ENCODE measurements around the gene PTPRJ. TPM values are rescaled to one million over a fixed set of nuclear protein-coding genes. Genes with fewer than 3 reads are reported as not detected.

The PTPRJ gene
- total RNA-seq, 1 experiment from 2014 or later = 9.2 TPM

DNA sequence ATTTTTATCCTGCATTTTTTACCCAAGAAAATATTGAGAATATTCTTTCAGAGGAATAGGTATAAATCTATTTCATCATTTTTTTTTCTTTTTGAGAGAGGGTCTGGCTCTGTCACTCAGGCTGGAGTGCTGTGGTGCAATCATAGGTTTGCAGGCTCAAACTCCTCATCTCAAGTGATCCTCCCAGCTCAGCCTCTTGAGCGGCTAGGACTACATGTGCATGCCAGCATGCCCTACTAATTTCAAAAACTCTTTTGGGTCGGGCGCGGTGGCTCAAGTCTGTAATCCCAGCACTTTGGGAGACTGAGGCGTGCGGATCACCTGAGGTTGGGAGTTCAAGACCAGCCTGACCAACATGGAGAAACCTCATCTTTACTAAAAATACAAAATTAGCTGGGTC, 20.3 kb upstream of the PTPRJ start:
- DNase-seq = no peak
- no peaks in the 10 kb centered on the region for H3K36me3 ChIP-seq
- no peaks in the 10 kb centered on the region for H3K27me3 ChIP-seq

DNA sequence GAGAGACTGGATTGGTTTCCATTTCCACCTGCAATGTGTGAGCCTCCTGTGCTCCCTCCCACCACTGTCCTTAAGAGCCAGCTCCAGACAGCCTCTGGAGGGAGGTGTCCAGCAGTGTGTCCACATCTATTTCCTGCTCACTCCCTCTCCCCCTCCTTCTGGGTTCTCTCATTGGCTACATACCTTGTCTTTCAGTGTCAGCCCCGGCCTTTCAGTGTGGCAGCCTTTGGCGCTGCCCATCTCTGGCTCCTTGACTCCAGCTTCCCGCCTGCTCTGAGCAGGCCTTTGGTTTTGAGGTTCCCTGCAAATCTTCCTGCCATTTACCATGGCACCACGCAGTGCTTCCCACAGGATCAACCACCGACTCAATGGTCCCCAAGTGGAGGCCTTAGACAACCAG, 19.0 kb upstream of the PTPRJ start:
- no peaks in the 10 kb centered on the region for H3K27me3 ChIP-seq
- no peak overlapping the region for H3K4me3 ChIP-seq
- no peaks in the 10 kb centered on the region for H3K9me3 ChIP-seq
- H3K36me3 ChIP-seq = no peaks in the 10 kb centered on the region
- no peak for DNase-seq

More for the DNA sequence above, 20.3 kb upstream of the PTPRJ start:
- Histone ChIP-seq H3K4me3 (no peak overlapping the region), H3K9me3 (no peaks in the 10 kb centered on the region)

DNA sequence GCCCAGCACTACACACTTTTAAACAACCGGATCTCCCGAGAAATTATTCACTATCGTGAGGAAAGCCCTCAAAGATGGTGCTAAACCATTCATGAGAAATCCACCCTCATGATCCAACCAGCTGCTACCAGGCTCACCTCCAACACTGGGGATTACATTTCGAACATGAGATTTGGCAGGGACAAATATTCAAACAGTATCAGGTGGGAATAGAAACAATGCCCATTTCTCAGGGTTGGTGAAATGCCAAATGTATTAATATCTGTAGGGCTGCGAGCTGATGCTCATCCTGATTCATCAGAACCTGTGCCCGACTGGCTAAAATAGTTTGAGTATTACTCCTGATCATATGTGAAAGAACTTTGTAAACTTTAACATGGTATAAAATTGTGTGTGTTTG, 15.8 kb upstream of the PTPRJ start:
- Histone ChIP-seq H3K9me3 (no peaks in the 10 kb centered on the region), H3K4me3 (no peak overlapping the region), H3K27me3 (no peaks in the 10 kb centered on the region), H3K36me3 (no peaks in the 10 kb centered on the region)
- DNase-seq = peak; percentile 52

DNA sequence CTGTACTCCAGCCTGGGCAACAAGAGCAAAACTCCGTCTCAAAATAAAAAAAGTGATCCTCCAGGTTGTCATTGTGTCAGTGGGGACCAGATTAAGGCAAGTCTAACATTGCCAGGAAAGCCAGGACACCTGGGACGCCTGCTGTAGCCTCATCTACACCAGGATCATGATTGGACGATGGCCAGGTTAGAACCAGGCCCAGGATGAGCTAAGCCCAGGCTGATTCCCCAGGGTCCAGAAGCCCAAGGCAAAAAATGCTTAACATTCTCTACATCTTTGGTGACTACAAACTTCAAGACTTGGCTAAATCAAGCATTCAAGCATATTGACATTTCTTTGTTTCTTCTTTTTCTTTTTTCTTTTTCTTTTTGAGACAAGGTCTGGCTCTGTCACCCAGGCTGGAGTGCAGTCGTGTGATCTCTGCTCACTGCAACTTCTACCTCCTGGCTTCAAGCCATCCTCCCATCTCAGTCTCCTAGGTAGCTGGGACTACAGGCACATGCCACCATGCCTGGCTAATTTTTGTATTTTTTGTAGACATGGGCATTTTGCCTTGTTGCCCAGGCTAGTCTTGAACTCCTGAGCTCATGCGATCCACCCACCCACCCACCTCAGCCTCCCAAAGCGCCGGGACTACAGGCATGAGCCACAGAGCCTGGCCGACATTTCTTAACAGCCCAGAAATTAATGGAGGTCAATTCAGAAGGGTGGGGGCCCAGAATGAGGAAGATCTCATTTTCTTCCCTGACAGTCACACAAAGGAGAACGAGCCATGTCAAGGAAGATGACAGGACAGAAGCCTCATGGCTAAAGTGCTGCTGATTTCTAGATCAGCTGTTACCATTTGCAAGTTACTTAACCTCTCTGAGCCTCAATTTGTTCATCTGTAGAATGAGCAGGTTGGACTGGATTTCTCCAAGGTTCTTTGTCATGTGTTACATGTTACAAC, 12.5 kb upstream of the PTPRJ start:
- peak; percentile 31 for DNase-seq
- Histone ChIP-seq H3K27me3 (no peaks in the 10 kb centered on the region), H3K4me3 (no peak overlapping the region), H3K9me3 (no peaks in the 10 kb centered on the region), H3K36me3 (no peaks in the 10 kb centered on the region)

DNA sequence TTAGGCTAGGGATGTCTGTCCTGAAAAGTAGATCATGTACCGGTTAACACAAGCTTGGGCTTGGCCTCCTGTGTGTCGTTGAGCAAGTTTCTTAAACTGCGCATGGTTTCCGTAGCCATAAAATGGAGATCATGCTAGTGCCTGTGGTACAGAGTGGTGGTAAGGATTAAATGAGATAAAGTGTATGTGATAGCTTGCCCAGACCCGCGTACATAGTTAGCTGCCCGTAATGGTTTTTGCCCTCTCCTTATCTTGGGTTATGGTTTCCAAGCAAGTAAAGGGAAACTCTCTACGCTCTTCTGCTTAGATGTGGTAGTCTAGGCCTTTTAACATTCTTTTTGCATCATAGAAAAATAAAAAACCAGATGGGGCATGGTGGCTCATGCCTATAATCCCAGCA, 11.0 kb upstream of the PTPRJ start:
- Histone ChIP-seq H3K36me3 (no peaks in the 10 kb centered on the region), H3K27me3 (no peaks in the 10 kb centered on the region), H3K4me3 (no peak overlapping the region), H3K9me3 (no peaks in the 10 kb centered on the region)
- DNase-seq = no peak

DNA sequence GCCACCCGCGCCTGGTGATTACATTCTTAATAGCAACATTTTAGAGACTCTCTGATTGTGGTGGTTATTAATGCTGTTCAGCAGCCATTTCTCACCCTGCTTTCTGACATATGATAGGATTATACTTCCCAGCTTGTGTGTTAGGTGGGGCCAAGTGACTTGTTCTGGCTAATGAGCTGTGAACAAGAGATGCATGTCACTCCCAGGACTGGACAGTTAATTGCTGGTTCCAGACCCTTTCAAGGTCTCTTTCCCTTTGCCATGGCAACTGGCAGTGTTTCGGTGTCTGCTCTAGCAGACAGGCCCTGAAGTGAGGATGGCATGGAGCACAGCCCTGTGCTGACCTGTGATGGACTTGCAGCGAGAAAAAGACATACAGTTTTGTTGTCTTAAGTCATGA, 8.9 kb upstream of the PTPRJ start:
- Histone ChIP-seq H3K27me3 (no peaks in the 10 kb centered on the region), H3K9me3 (no peaks in the 10 kb centered on the region)
- no peak for DNase-seq

DNA sequence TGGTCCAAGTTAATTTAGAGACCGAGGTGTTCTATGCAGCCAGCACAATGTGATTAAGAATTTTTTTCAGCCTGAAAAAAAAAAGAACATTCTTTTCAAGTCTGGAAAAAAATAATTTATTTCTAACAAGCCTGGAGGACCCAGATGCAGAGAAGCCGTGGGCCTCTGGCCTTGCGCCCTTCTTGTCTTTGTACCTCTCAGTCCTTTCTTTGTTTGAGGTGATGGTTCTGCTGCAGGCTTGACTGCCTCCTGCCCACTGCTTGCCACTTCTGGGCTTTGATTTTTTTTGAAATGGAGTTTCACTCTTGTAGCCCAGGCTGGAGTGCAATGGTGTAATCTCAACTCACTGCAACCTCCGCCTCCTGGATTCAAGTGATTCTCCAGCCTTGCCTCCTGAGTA, 7.2 kb upstream of the PTPRJ start:
- Histone ChIP-seq H3K9me3 (no peaks in the 10 kb centered on the region), H3K36me3 (no peaks in the 10 kb centered on the region), H3K27me3 (no peaks in the 10 kb centered on the region), H3K4me3 (no peak overlapping the region)
- DNase-seq = no peak

More for the DNA sequence above, 8.9 kb upstream of the PTPRJ start:
- Histone ChIP-seq H3K4me3 (no peak overlapping the region), H3K36me3 (no peaks in the 10 kb centered on the region)

DNA sequence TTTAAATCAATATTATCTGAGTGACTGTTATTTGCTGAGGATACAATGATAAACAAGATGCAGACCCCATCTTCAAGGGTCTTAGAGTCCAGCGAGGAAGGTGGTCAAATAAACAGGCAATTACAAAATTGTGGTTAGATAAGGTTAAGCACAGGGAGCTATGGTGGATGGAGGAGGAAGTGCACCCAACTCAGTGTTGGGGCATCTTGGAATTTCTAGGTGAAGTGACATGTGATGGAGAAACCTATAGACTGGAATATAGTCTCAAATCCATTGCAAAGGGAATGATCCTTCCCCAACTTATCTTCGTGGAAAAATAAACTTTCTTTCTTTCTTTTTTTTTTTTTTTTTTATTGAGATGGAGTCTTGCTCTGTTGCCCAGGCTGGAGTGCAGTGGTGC, 3.4 kb upstream of the PTPRJ start:
- Histone ChIP-seq H3K4me3 (no peak overlapping the region), H3K27me3 (no peaks in the 10 kb centered on the region), H3K36me3 (peaks cover under 1% of the 10 kb centered on the region; the same call in 1 of the 2 replicates), H3K9me3 (no peaks in the 10 kb centered on the region)
- no peak for DNase-seq

DNA sequence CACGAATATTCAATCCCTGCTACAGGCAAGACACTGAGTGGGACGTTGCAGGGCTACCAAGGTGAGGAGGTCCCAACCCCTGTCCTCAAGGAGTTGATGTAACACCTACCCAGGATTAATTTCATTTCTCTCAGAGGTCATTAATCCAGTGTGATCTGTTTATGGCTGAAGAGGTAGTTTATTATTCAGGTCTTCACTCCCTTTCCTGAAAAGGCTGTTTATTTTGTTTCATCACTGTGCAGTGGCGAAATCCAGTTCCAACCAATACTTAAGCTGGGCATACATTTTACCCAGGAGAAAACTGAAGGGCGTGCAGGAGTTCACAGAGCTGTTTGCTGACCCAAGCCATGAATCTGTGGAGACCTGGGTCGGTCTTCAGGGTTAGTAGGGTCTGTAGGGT, 2.7 kb upstream of the PTPRJ start:
- Histone ChIP-seq H3K9me3 (no peaks in the 10 kb centered on the region), H3K36me3 (peaks cover 5% of the 10 kb centered on the region; the same call in 1 of the 2 replicates), H3K27me3 (no peaks in the 10 kb centered on the region), H3K4me3 (no peak overlapping the region)
- DNase-seq = no peak

DNA sequence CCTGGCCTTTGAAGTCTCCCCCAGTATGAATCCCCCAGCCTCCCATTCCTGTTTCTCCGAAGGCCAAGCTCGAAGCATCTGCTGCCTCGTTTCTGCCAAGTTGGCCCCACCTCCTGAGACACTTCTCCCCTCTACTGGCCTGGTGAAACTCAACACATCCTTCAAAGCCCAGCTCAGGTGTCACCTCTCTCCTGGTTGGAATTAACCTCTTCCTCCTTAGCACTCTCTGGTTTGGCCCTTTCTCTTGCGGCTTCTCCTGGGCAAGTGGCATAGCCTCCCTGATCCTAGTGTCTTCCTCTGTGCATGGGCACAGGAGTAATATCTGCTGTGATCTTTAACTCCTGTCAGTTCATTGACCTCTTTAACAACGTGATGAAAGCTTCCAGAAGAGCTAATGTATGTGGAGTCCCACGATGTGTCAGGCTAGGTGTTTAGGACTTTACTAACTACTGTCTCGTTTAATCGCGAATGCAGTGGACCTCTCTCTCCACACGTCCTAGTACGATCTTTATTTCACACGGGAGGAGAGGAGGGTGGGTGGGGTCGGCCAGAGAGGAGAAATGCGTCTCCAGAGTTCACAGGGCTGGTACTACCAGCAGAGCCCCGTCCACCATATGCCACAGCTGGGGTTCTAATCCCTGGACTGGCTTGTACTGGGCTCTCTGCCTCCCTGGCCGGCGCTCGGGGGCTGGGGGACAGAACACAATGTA, 826 bp upstream of the PTPRJ start:
- no peaks in the 10 kb centered on the region for H3K9me3 ChIP-seq
- peak overlapping the region; percentile 77 for H3K4me3 ChIP-seq
- no peaks in the 10 kb centered on the region for H3K27me3 ChIP-seq
- DNase-seq = no peak
- peaks cover 13% of the 10 kb centered on the region for H3K36me3 ChIP-seq

DNA sequence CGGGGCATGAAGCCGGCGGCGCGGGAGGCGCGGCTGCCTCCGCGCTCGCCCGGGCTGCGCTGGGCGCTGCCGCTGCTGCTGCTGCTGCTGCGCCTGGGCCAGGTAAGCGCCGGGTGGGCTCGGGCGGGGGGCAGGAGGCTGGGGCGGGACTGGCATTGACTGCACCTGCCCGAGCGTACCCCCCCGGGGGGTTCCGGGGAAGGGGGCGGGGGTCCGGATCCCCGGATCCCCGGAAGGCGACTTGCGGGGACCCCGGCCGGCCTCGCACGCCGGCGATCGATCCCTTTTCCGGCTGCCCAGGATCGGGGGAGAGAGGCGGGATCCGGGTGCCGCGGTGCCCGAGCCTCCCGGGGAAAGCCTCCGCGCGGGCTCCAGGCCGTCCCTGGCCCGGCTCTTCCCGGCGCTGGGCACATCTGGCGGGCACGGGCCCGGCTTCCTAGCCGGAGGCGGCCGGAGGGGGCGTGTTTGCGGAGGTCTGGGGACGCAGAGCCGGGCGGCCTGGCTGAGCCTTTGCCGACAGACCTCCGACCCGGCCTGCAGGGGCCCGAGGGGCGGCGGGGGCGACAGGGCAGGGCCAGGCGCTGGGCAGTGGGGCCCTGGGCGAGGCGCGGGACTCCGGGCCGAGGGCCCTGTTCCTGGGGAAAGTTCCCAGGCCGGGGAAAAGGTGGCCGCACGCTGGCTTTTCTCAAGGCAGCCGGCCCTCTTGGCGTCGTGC, 705 bp downstream of the PTPRJ start:
- peak; percentile 52 for DNase-seq
- Histone ChIP-seq H3K36me3 (peaks cover 17% of the 10 kb centered on the region), H3K4me3 (peak overlapping the region; percentile 77), H3K9me3 (no peaks in the 10 kb centered on the region), H3K27me3 (no peaks in the 10 kb centered on the region)

DNA sequence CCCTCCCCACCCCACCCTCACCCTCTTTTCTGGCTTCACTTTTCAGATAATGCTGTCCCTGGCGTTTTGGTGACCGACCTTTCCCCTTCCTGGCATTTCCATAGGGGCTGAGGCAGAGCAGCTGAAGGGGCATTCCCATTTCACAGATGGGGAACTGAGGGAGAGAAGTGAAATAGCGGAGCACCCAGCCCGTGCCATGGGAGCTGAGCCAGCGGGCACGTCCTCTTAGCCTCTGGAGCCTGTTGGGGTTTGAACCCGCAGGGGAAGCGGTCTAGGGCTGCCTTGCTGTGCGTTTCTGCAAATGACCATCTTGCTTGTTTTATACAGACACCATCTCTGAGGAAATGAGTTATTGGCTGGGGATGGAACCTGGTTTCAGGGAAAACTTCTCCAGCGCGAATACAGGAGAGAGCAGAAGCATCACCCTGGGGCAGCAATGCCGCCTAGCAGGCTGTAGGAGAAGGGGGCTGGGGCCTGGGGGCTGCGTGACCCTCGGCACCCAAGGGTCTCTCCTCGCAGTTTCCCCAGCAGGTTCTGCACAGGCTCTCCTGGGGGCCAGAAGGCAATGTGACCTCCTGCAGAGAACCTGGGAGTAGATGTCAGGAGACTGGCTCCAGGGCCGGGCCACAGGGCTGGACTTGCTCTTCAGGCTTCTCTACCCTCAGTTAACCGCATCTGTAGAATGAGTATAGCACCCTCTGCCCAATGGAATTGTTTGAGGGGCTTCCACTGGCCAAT, 1.5 kb downstream of the PTPRJ start:
- H3K36me3 ChIP-seq = peaks cover 17% of the 10 kb centered on the region
- no peak for DNase-seq
- H3K9me3 ChIP-seq = no peaks in the 10 kb centered on the region
- no peaks in the 10 kb centered on the region for H3K27me3 ChIP-seq
- H3K4me3 ChIP-seq = peak overlapping the region; percentile 77

DNA sequence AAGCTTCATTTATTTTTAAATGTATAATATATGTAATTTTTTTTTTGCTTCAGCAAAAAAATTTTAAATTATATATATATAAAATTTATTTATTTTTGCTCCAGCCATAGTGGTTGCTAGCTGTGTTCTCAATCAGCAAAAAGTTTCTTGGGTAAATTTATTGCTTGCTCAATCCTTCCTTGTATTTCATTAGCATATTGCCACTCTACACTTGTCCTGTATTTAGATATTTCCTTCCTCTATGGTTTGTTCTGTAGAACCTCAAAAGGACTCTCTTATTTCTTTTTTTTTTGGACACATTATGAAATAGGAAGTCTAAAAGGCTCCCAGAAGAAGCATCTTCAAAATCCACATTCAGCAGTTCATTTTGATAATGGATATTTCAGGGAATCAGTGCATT, 2.3 kb downstream of the PTPRJ start:
- Histone ChIP-seq H3K9me3 (no peaks in the 10 kb centered on the region), H3K27me3 (no peaks in the 10 kb centered on the region), H3K36me3 (peaks cover 17% of the 10 kb centered on the region), H3K4me3 (no peak overlapping the region; the same call in 1 of the 2 replicates)
- DNase-seq = no peak

DNA sequence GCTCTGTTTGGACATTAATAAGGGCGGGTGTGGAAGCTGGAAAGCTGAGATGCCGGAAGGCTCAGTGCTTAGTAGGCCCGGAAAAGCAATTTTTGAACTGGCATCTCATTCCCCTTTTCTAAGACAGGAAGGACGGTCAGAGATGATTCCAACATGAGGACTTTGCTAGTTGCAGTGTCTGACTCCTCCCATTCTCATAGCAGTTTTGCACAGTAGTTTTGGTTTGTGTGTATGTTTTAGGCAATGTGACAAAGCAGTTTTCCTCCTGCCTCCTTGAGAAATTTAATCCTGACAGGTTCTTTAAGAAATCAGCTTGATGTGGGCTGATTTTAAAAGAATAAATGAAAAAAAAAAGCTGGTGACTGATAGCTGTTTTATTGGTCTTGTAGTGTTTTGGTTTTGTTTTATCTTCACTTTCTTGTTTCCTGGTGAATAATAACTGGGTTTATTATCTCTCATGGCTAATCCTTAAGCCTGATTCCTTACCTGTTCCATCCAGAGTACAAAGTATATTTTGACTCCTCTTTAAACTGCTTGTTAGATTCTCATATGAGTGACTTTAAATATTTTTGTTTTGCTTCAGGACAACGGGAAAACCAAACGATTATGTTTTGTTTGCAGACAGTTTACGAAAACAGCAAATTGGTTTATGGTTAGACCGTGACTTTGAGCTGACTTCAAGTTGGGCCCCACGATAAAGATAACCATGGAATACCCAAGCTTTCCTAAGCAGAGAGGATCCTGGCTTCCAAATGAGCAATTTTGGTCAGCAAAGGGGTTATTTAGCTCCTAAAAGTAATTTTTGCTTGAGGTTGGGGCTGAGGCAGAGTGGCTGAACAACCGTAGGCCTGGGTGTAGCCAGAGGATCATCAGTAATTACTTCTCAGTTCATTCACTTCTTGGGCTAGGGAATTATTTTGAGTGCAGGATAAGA, 3.4 kb downstream of the PTPRJ start:
- Histone ChIP-seq H3K27me3 (no peaks in the 10 kb centered on the region), H3K9me3 (no peaks in the 10 kb centered on the region), H3K36me3 (peaks cover 17% of the 10 kb centered on the region), H3K4me3 (no peak overlapping the region)
- DNase-seq = no peak

DNA sequence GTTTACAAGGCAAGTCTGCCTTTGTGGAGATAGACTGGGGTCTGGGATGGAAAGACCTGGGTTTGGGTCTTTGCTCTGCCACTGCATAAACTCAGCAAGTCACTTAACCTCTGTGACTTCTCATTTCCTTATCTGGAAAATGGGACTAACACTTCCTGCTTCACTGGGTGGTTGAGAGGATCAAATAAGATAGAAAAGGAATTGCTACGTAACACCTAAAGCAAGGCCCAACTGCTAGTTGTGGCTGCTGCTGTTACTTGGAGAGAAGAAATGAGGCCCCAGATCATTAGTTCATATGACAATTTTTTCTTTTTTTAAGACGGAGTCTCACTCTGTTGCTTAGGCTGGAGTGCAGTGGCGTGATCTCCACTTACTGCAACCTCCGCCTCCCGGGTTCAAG, 5.9 kb downstream of the PTPRJ start:
- peaks cover 18% of the 10 kb centered on the region for H3K36me3 ChIP-seq
- H3K27me3 ChIP-seq = no peaks in the 10 kb centered on the region
- no peak overlapping the region for H3K4me3 ChIP-seq
- DNase-seq = no peak
- H3K9me3 ChIP-seq = no peaks in the 10 kb centered on the region

DNA sequence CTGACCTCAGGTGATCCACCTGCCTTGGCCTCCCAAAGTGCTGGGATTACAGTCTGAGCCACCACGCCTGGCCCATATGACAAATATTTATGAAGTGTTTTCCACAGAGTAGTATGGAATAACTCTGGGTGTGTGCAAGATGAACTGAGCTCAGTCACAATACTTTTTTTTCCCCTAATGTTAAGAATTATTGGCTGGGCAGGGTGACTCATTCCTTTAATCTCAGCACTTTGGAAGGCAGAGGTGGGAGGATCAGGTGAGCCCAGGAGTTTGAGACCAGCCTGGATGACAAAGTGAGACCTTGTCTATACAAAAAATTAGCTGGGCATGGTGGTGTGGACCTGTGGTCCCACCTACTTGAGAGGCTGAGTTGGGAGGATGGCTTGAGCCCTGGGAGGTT, 6.4 kb downstream of the PTPRJ start:
- no peaks in the 10 kb centered on the region for H3K27me3 ChIP-seq
- H3K36me3 ChIP-seq = peaks cover 19% of the 10 kb centered on the region
- no peaks in the 10 kb centered on the region for H3K9me3 ChIP-seq
- H3K4me3 ChIP-seq = no peak overlapping the region
- DNase-seq = no peak
